K562 (cell line): ENCODE measurements around the gene MGA. TPM values are rescaled to one million over a fixed set of nuclear protein-coding genes. Genes with fewer than 3 reads are reported as not detected.

ENCODE experiments used
- ATAC-seq: fragments of 200-7000 bp; cut with Tn5 transposase; 3 replicates; pipeline ENCODE4 v1.9.1; 2020; ENCODE audit warnings: moderate library complexity
- BruUV-seq: library from RNA; stranded (reverse); fragments of 400-500 nt; replicated peaks from 2 replicates; lab custom pipeline; 2021; lab: Mats Ljungman, UMichigan
- CTCF ChIA-PET: fragments of 300-600 bp; formaldehyde crosslinking; extraction: SDS; loops from one replicate; lab custom pipeline; 2021; ENCODE audit warnings: low intra/inter-chr PET ratio; lab: Yijun Ruan, JAX
- POLR2A ChIA-PET: fragments of 300-600, 350-650 bp; sonication (Branson Sonifier 250); formaldehyde crosslinking; extraction: SDS; loops from one replicate; lab custom pipeline; 2021; ENCODE audit warnings: antibody characterized with exemption, inconsistent platforms; lab: Yijun Ruan, JAX
- DNase-seq, 4 experiments: peaks; one replicate each; pipeline versions ENCODE4 v3.0.0 to v3.0.0-alpha.2; 2011 to 2018; ENCODE audit warnings: low spot score in 3 of 4, mixed read lengths in 3 of 4; ENCODE audit errors: extremely low read depth in 1 of 4
- FAIRE-seq: peaks from 2 replicates; lab custom pipeline; 2011; peaks lifted over from hg19 to GRCh38; lab: Jason Lieb, UNC
- H2AFZ ChIP-seq: 2 replicates; pipeline ENCODE4 v1.6.0; 2011; ENCODE audit warnings: low read depth, low read length, control low read depth, inconsistent platforms
- H3K27ac ChIP-seq: fragments of 200-600 bp; 3 replicates; pipeline ENCODE4 v1.8.0; 2011; ENCODE audit warnings: low read depth, mild to moderate bottlenecking, control low read depth, inconsistent platforms, low read length, moderate library complexity, mixed read lengths; ENCODE audit errors: extremely low read depth
- H3K27me3 ChIP-seq, 2 experiments: fragments of 300-600 bp in 1 of 2; 2 replicates in 1 of 2; 3 replicates in 1 of 2; pipeline versions ENCODE4 v1.6.0 to v1.8.0; 2011; ENCODE audit warnings: inconsistent platforms in 2 of 2, low read length in 2 of 2, mild to moderate bottlenecking in 1 of 2, mixed read lengths in 1 of 2, moderate library complexity in 1 of 2; ENCODE audit not compliant: control insufficient read depth in 2 of 2, insufficient read depth in 2 of 2
- H3K36me3 ChIP-seq: fragments of 300-600 bp; 3 replicates; pipeline ENCODE4 v1.8.0; 2011; ENCODE audit warnings: mild to moderate bottlenecking, low read length, inconsistent platforms; ENCODE audit not compliant: control insufficient read depth, insufficient read depth
- H3K4me1 ChIP-seq, 2 experiments: fragments of 200-600 bp in 1 of 2; replicated peaks in 1 of 2; 2 replicates in 1 of 2; 3 replicates in 1 of 2; pipeline versions ENCODE4 v1.5.1 to v1.8.0; 2011; ENCODE audit warnings: inconsistent platforms in 2 of 2, low read length in 2 of 2, mild to moderate bottlenecking in 1 of 2, mixed read lengths in 1 of 2, moderate library complexity in 1 of 2; ENCODE audit not compliant: control insufficient read depth in 2 of 2, insufficient read depth in 2 of 2
- H3K4me2 ChIP-seq: 2 replicates; pipeline ENCODE4 v1.6.1; 2011; ENCODE audit warnings: low read length, control low read depth, inconsistent platforms, mixed read lengths; ENCODE audit not compliant: insufficient read depth
- H3K4me3 ChIP-seq: fragments of 200-600 bp; sonication (generic), shearing (Covaris generic); 2 replicates; pipeline ENCODE4 v1.5.1; 2016; ENCODE audit warnings: control low read depth, inconsistent platforms
- H3K79me2 ChIP-seq: fragments of 200-600 bp; 3 replicates; pipeline ENCODE4 v1.8.0; 2011; ENCODE audit warnings: low read length, inconsistent platforms; ENCODE audit not compliant: control insufficient read depth, insufficient read depth
- H3K9ac ChIP-seq, 2 experiments: 2 replicates each; pipeline versions ENCODE4 v1.6.0 to v1.6.1; 2011; ENCODE audit warnings: low read depth in 2 of 2, low read length in 2 of 2, control low read depth in 1 of 2, inconsistent platforms in 1 of 2, mild to moderate bottlenecking in 1 of 2, mixed read lengths in 1 of 2; ENCODE audit not compliant: insufficient read depth in 1 of 2
- H3K9me1 ChIP-seq: one replicate; pipeline ENCODE4 v1.6.0; 2011; ENCODE audit warnings: inconsistent platforms, mild to moderate bottlenecking, low read length, moderate library complexity; ENCODE audit not compliant: control insufficient read depth, insufficient read depth
- H3K9me3 ChIP-seq: replicated peaks from 2 replicates; pipeline ENCODE4 v1.5.1; 2011; ENCODE audit warnings: low read depth, low read length, inconsistent platforms; ENCODE audit not compliant: control insufficient read depth, insufficient read depth
- H4K20me1 ChIP-seq: replicated peaks from 2 replicates; pipeline ENCODE4 v1.6.1; 2011; ENCODE audit warnings: low read length, inconsistent platforms, mixed read lengths; ENCODE audit not compliant: control insufficient read depth, insufficient read depth
- BRF1 ChIP-seq: IDR thresholded peaks from 3 replicates; pipeline ENCODE4 v1.6.1; 2011; ENCODE audit warnings: borderline replicate concordance, mild to moderate bottlenecking; ENCODE audit not compliant: insufficient read length; ENCODE audit errors: extremely low read depth
- CCAR2 ChIP-seq: fragments of 200-400 bp; formaldehyde crosslinking; IDR thresholded peaks from 2 replicates; pipeline ENCODE4 v1.6.1; 2017; ENCODE audit warnings: mild to moderate bottlenecking, low read depth, low read length
- CHD2 ChIP-seq: IDR thresholded peaks from 2 replicates; pipeline ENCODE4 v1.6.1; 2011; ENCODE audit warnings: low read depth, low read length
- E2F3 ChIP-seq: fragments of 250-450 bp; sonication (Bioruptor Pico); IDR thresholded peaks from 2 replicates; pipeline ENCODE4 v1.4.0; 2020; ENCODE audit warnings: mild to moderate bottlenecking
- EP400 ChIP-seq: fragments of 450-650 bp; IDR thresholded peaks from 2 replicates; pipeline ENCODE4 v1.6.1; 2017; ENCODE audit warnings: antibody characterized with exemption, mild to moderate bottlenecking, moderate library complexity
- FOXM1 ChIP-seq, 2 experiments: fragments of 450-650 bp in 1 of 2; sonication (generic) in 1 of 2; formaldehyde crosslinking in 1 of 2; IDR thresholded peaks; 2 replicates each; pipeline versions ENCODE4 v1.6.1 to v1.9.0; 2017 to 2022; ENCODE audit warnings: low read depth in 2 of 2, mild to moderate bottlenecking in 2 of 2, missing genetic modification reagents in 1 of 2, moderate library complexity in 1 of 2
- IRF1 ChIP-seq: sonication (generic); formaldehyde crosslinking; IDR thresholded peaks from 2 replicates; pipeline ENCODE4 v1.8.0; 2022; ENCODE audit warnings: missing genetic modification reagents, mild to moderate bottlenecking, borderline replicate concordance
- MEF2D ChIP-seq: conservative IDR thresholded peaks from 2 replicates; pipeline ENCODE4 v1.6.1; 2016; ENCODE audit warnings: low read depth, missing genetic modification characterization, missing compliant biosample characterization
- NONO ChIP-seq, 2 experiments: fragments of 200-400 bp in 1 of 2; fragments of 450-650 bp in 1 of 2; formaldehyde crosslinking in 1 of 2; IDR thresholded peaks; 2 replicates each; pipeline ENCODE4 v1.6.1; 2017; ENCODE audit warnings: low read depth in 2 of 2, mild to moderate bottlenecking in 2 of 2, moderate library complexity in 2 of 2, low read length in 1 of 2
- PYGO2 ChIP-seq: fragments of 450-650 bp; IDR thresholded peaks from 2 replicates; pipeline ENCODE4 v1.6.1; 2016; ENCODE audit warnings: mild to moderate bottlenecking, missing genetic modification characterization, moderate library complexity, missing compliant biosample characterization
- RB1 ChIP-seq: fragments of 450-650 bp; IDR thresholded peaks from 2 replicates; pipeline ENCODE4 v1.6.1; 2017; ENCODE audit warnings: low read depth, mild to moderate bottlenecking
- SMAD1 ChIP-seq: fragments of 150-350 bp; IDR thresholded peaks from 2 replicates; pipeline ENCODE4 v1.6.1; 2014; ENCODE audit warnings: low read length, low read depth; ENCODE audit not compliant: partially characterized antibody
- SRF ChIP-seq, 2 experiments: fragments of 250-450, 450-650 bp in 1 of 2; sonication (Bioruptor Pico) in 1 of 2; sonication (generic) in 1 of 2; formaldehyde crosslinking; IDR thresholded peaks; 2 replicates each; pipeline versions ENCODE4 v1.5.0 to v1.5.1; 2020 to 2022; ENCODE audit warnings: mild to moderate bottlenecking in 1 of 2, missing genetic modification reagents in 1 of 2
- SRSF9 ChIP-seq: fragments of 200-400 bp; formaldehyde crosslinking; IDR thresholded peaks from 2 replicates; pipeline ENCODE4 v1.6.1; 2017; ENCODE audit warnings: low read depth, low read length, borderline replicate concordance
- TEAD1 ChIP-seq, 2 experiments: fragments of 450-650 bp in 1 of 2; sonication (generic) in 1 of 2; formaldehyde crosslinking; IDR thresholded peaks; 2 replicates each; pipeline versions ENCODE4 v1.4.0 to v1.8.0; 2020 to 2022; ENCODE audit warnings: mild to moderate bottlenecking in 2 of 2, missing genetic modification reagents in 1 of 2
- ZFX ChIP-seq: sonication (generic); formaldehyde crosslinking; IDR thresholded peaks from 2 replicates; pipeline ENCODE4 v1.8.0; 2022; ENCODE audit warnings: mild to moderate bottlenecking, missing genetic modification reagents, moderate library complexity
- ZNF165 ChIP-seq: fragments of 250-450 bp; sonication (Bioruptor Pico); IDR thresholded peaks from 2 replicates; pipeline ENCODE4 v1.4.0; 2020; ENCODE audit warnings: borderline replicate concordance
- ZNF707 ChIP-seq: fragments of 250-450 bp; sonication (Bioruptor Pico); conservative IDR thresholded peaks from 2 replicates; pipeline ENCODE4 v1.8.0; 2022; ENCODE audit warnings: inconsistent platforms, mild to moderate bottlenecking, moderate library complexity
- WGBS: fragments of 100-300 bp; shearing (Covaris generic); methylation state at CpG from one replicate; pipeline ENCODE4 v1.1.6; 2016; ENCODE audit warnings: low coverage, mixed read lengths; ENCODE audit not compliant: insufficient coverage; ENCODE audit errors: missing lambda C conversion rate; 5-methylcytosine and 5-hydroxymethylcytosine counted together
- in situ Hi-C: fragments of 300-500 bp; cut with MboI; formaldehyde crosslinking; loops from 4 replicates; pipeline ENCODE4 v1.15.0; 2018; ENCODE audit warnings: inconsistent platforms, mixed read lengths
- intact Hi-C: fragments of 100-400 bp; cut with micrococcal nuclease; formaldehyde crosslinking; loops from 2 replicates; pipeline ENCODE4 v1.14.2; 2022
- polyA plus RNA-seq, 8 experiments: library from polyadenylated mRNA; depleted of rRNA in 4 of 8; stranded (reverse) in 5 of 8; unstranded in 3 of 8; fragments of >200 nt; fragmentation: Nextera tagmentation in 2 of 8; fragmentation: Illumina TruSeq in 1 of 8; extraction: Ambion mirVana in 2 of 8; extraction: Trizol in 1 of 8; gene quantifications; 2 replicates each; pipeline versions ENCODE4 v1.2.1 to v1.2.3, GENCODE V29; 2011 to 2014; ENCODE audit warnings: inconsistent platforms in 1 of 8, missing spikeins in 1 of 8
- total RNA-seq, 7 experiments: library from RNA; depleted of rRNA in 6 of 7; stranded (reverse); fragments of >200 nt in 6 of 7; fragmentation: Illumina TruSeq in 2 of 7; extraction: Trizol in 2 of 7; gene quantifications; 2 replicates each; pipeline versions ENCODE4 v1.2.1 to v1.2.3, GENCODE V29; 2011 to 2021; ENCODE audit warnings: low replicate concordance in 1 of 7
- TF ChIP-seq, protein P1 (sequence below): fragments of 250-450 bp; sonication (Bioruptor Pico); IDR thresholded peaks from 2 replicates; pipeline ENCODE4 v1.5.0; 2021

Gene MGA
- total and polyA plus RNA-seq, 9 of the 15 experiments (the other 6 are each of a cell fraction or from before 2014, with no cell fraction given) = 4.7 to 56.1 (median 21.1) TPM

DNA sequence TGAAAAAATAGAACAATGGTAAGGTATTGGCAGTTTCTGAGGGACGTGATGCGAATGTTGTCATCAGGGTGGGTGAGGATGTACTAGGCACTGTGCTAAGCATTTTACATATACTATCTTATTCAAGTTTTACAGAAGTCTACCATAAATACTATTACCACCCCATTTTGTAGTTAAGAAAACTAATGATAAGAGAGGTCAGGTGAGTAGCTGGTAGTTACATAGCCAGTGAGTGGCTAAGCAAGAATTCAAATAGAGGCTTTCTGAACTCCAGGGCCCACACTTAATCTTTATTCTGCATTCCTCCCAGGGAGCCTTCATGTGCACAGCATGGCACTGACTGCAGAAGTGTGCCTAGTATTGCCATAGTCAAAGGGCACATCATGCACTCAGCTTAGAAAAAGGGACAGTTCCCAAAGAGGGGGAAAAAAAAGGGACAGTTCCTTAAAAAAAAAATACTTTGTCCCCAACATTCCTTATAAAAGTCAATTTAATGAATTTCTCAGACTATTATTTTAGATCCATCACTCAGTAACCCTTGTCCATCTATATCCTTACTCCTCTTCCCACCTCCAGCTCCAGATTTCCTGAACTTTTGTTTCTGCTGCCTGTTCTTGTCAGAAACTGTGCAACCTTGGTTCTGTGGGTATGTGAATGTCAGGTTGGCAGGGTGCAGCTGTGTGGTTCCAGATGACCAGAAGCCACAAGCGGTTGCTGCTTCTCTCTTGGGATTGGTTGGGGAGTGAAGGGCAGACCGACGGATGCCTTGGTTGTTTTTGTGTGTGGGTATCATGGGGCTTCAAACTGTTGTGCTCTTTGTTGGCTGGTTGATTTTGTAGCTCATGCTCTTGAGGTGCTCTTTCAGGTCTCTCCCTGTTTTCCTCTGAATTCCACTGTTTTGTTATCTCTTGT lies 122.4 kb downstream of the MGA start (continued):
- TF ChIP-seq IRF1 = no peak
- no peak for TF ChIP-seq ZFX (CRISPR knock-in tag)
- TF ChIP-seq RB1 = no peak
- no peak for TF ChIP-seq SRF (CRISPR knock-in tag; IDR thresholded peaks at IDR 0.05)
- TF ChIP-seq CHD2 = no peak

- ATAC-seq = peak; percentile 44; the same call in 2 of the 3 replicates
- Histone ChIP-seq H2AFZ (no peak overlapping the region; the same call in 1 of the 2 replicates), H3K27me3 (no peaks in the 10 kb centered on the region), H3K9me1 (no peaks in the 10 kb centered on the region), H3K79me2 (no peaks in the 10 kb centered on the region), H3K4me1 (peaks cover 5 to 11% of the 10 kb centered on the region in 2 experiments; a peak in 4 of 5 replicates), H3K9me3 (no peaks in the 10 kb centered on the region), H3K36me3 (no peaks in the 10 kb centered on the region), H3K4me3 (no peak overlapping the region), H3K9ac (no peak overlapping the region; a peak in 1 of 4 replicates), H3K27ac (no peak overlapping the region), H4K20me1 (no peaks in the 10 kb centered on the region), H3K4me2 (peak overlapping the region; percentile 11; the same call in 1 of the 2 replicates)
- ChIA-PET POLR2A (interaction anchor here (0.5 to 1.8 kb wide), 5 partner anchors 9 to 738 kb away, joined by 3 to 10 read pairs (median 3); partner anchors contain the start of gene MAPKBP1), CTCF (no interaction called here)
- DNase-seq = peak in 1 of 4 experiments; percentile 16
- in situ Hi-C loops (no loop called here), intact Hi-C loops (no loop called here)
- 12% methylated on average over 1 of the region's 1 CpG for WGBS
- peak; percentile 11 for FAIRE-seq
- BruUV-seq = no TSS peak
- TF ChIP-seq ZNF707 (CRISPR knock-in tag) = no peak
- no peak for TF ChIP-seq TEAD1 (CRISPR knock-in tag; IDR thresholded peaks at IDR 0.05)
- TF ChIP-seq FOXM1 (IDR thresholded peaks at IDR 0.05; ENCODE audit: low read depth) = no peak
- TF ChIP-seq FOXM1 (CRISPR knock-in tag; IDR thresholded peaks at IDR 0.05; ENCODE audit: low read depth) = no peak
- no peak for TF ChIP-seq PYGO2 (tag)
- no peak for TF ChIP-seq EP400
- TF ChIP-seq E2F3 (CRISPR knock-in tag) = no peak
- TF ChIP-seq, protein P1, sequence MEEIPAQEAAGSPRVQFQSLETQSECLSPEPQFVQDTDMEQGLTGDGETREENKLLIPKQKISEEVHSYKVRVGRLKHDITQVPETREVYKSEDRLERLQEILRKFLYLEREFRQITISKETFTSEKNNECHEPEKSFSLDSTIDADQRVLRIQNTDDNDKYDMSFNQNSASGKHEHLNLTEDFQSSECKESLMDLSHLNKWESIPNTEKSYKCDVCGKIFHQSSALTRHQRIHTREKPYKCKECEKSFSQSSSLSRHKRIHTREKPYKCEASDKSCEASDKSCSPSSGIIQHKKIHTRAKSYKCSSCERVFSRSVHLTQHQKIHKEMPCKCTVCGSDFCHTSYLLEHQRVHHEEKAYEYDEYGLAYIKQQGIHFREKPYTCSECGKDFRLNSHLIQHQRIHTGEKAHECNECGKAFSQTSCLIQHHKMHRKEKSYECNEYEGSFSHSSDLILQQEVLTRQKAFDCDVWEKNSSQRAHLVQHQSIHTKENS (CRISPR knock-in tag) = no peak
- no peak for TF ChIP-seq SMAD1
- TF ChIP-seq SRSF9 = no peak
- no peak for TF ChIP-seq CCAR2
- no peak for TF ChIP-seq BRF1
- TF ChIP-seq MEF2D (tag) = no peak
- TF ChIP-seq NONO (IDR thresholded peaks at IDR 0.05; ENCODE audit: low read depth in 2 of 2, low read length in 1 of 2) = no peak
- no peak for TF ChIP-seq ZNF165 (CRISPR knock-in tag)
These were observed 123.1 kb downstream of the MGA start for GRCh38 chr15:41783296-41783695.
